Kidney tubule cell (primary cell): ENCODE results near the gene MEF2D.

ENCODE experiments used
- DNase-seq: peaks from one replicate; pipeline ENCODE4 v3.0.0-alpha.2; 2018; ENCODE audit warnings: low spot score

Gene MEF2D

GRCh38 chr1:156468693-156469345 lies 31.8 kb downstream of the MEF2D start:
- no peak for DNase-seq

GRCh38 chr1:156467906-156468305 lies 32.7 kb downstream of the MEF2D start:
- no peak for DNase-seq

- DNase-seq: no peak
Measured at GRCh38 chr1:156467385-156467784, 33.2 kb downstream of the MEF2D start.

GRCh38 chr1:156465747-156466365 lies 34.7 kb downstream of the MEF2D start:
- no peak for DNase-seq

GRCh38 chr1:156464825-156465452 lies 35.6 kb downstream of the MEF2D start:
- DNase-seq: no peak

GRCh38 chr1:156464335-156464734 lies 36.2 kb downstream of the MEF2D start:
- DNase-seq: no peak

- no peak for DNase-seq
Measured at GRCh38 chr1:156463874-156464273, 36.7 kb downstream of the MEF2D start.

- DNase-seq: no peak
Measured at GRCh38 chr1:156462954-156463795, 37.4 kb downstream of the MEF2D start.

GRCh38 chr1:156461781-156462647 lies 38.6 kb downstream of the MEF2D start:
- peak; percentile 10 for DNase-seq

- no peak for DNase-seq
Measured at GRCh38 chr1:156461109-156461508, 39.5 kb downstream of the MEF2D start.

- no peak for DNase-seq
Measured at GRCh38 chr1:156460525-156460924, 40.0 kb downstream of the MEF2D start.

- peak; percentile 56 for DNase-seq
Measured at GRCh38 chr1:156458181-156458503, 42.4 kb downstream of the MEF2D start.

GRCh38 chr1:156456625-156457465 lies 43.7 kb downstream of the MEF2D start:
- DNase-seq: peak; percentile 99

- DNase-seq: no peak
Measured at GRCh38 chr1:156455362-156455761, 45.2 kb downstream of the MEF2D start.

GRCh38 chr1:156452907-156453306 lies 47.7 kb downstream of the MEF2D start:
- DNase-seq: no peak

- no peak for DNase-seq
Measured at GRCh38 chr1:156451505-156452160, 48.9 kb downstream of the MEF2D start.

GRCh38 chr1:156448134-156448967 lies 52.2 kb downstream of the MEF2D start:
- DNase-seq: no peak

- DNase-seq: peak; percentile 86
Measured at GRCh38 chr1:156445789-156446263, 54.7 kb downstream of the MEF2D start.

GRCh38 chr1:156444407-156445001 lies 56.1 kb downstream of the MEF2D start:
- peak; percentile 33 for DNase-seq
